CD4-positive, alpha-beta T cell treated with Interleukin-21 for 1 hour (primary cell): ENCODE results near the gene SLC35E4.

Experiments used
- DNase-seq: peaks from one replicate; pipeline ENCODE4 v3.0.0-alpha.2; 2020

Gene SLC35E4

GRCh38 chr22:30695351-30695851 is 59.8 kb downstream of the SLC35E4 start:
- no peak for DNase-seq

- DNase-seq: no peak
Measured at GRCh38 chr22:30695871-30696655, 60.5 kb downstream of the SLC35E4 start.
